ENCODE data around the gene LMCD1. TPM values are rescaled to one million over a fixed set of nuclear protein-coding genes. Genes with fewer than 3 reads are reported as not detected.

LMCD1 gene
- polyA plus RNA-seq, 3 donors = 0.09 to 0.51 TPM; not detected in 1

DNA sequence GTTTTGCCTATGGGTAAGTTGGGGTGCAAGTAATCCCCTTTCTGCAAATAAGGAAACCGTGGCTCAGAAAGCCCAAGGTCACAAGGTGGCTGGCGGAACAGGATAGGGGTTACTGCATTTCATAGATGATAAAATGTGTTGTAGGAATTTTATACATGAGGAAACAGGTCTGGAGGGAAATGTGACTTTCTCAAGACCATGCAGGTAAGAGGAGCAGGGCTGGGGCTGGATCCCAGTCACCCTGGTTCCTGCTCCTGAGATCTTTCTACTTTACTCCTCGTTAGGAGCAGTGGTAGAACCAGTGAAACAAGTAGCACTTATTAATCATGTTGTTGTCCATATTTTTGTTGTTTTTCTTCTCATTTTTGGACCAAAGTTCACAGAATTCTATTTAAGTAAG is 79.8 kb downstream of the LMCD1 start:
- Histone ChIP-seq H3K9me3 (replicated peaks in 1 of 2; ENCODE audit: control insufficient read depth in 1 of 2, insufficient read depth in 1 of 2, low read length in 2 of 2) (no peaks in the 10 kb centered on the region), H3K27ac (ENCODE audit: low read depth in 1 of 2, low read length in 2 of 2) (no peak overlapping the region), H3K4me2 (replicated peaks; ENCODE audit: extremely low read depth, low read length, poor library complexity, severe bottlenecking) (no peak overlapping the region), H3K9ac (ENCODE audit: insufficient read depth, low read length, poor library complexity, severe bottlenecking) (no peak overlapping the region), H3K27me3 (ENCODE audit: control insufficient read depth in 2 of 2, insufficient read depth in 2 of 2, low read length in 2 of 2) (no peaks in the 10 kb centered on the region), H3K4me3 (replicated peaks in 1 of 3; ENCODE audit: low read depth in 2 of 3, low read length in 3 of 3) (no peak overlapping the region), H4K20me1 (ENCODE audit: insufficient read depth, low read length) (no peaks in the 10 kb centered on the region), H3K4me1 (ENCODE audit: control insufficient read depth in 1 of 2, insufficient read depth in 2 of 2, low read length in 2 of 2) (no peaks in the 10 kb centered on the region), H2AFZ (ENCODE audit: insufficient read depth, low read depth, low read length, poor library complexity, severe bottlenecking) (no peak overlapping the region), H3K36me3 (replicated peaks in 1 of 2; ENCODE audit: control insufficient read depth in 1 of 2, insufficient read depth in 2 of 2, low read length in 2 of 2) (no peaks in the 10 kb centered on the region), H3K79me2 (ENCODE audit: insufficient read depth, low read length) (no peaks in the 10 kb centered on the region)
- Mint-ChIP-seq H3K9me3 (peaks cover 0 to 5% (median 0%) of the 10 kb centered on the region in 7 donors), H3K36me3 (no peaks in the 10 kb centered on the region), H3K27me3 (ENCODE audit: low read depth in 3 of 3) (peaks cover 0 to 5% (median 0%) of the 10 kb centered on the region in 3 donors), H3K4me1 (no peaks in the 10 kb centered on the region), H3K27ac (no peak overlapping the region), H3K4me3 (no peak overlapping the region)
- 94% methylated on average over 3 of the region's 3 CpGs for WGBS (ENCODE audit: insufficient coverage)
- intact Hi-C loops (cut with micrococcal nuclease) = no loop called here
- TF ChIP-seq, protein P1, sequence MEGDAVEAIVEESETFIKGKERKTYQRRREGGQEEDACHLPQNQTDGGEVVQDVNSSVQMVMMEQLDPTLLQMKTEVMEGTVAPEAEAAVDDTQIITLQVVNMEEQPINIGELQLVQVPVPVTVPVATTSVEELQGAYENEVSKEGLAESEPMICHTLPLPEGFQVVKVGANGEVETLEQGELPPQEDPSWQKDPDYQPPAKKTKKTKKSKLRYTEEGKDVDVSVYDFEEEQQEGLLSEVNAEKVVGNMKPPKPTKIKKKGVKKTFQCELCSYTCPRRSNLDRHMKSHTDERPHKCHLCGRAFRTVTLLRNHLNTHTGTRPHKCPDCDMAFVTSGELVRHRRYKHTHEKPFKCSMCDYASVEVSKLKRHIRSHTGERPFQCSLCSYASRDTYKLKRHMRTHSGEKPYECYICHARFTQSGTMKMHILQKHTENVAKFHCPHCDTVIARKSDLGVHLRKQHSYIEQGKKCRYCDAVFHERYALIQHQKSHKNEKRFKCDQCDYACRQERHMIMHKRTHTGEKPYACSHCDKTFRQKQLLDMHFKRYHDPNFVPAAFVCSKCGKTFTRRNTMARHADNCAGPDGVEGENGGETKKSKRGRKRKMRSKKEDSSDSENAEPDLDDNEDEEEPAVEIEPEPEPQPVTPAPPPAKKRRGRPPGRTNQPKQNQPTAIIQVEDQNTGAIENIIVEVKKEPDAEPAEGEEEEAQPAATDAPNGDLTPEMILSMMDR (IDR thresholded peaks at IDR 0.05) = no peak
- no peak for DNase-seq

DNA sequence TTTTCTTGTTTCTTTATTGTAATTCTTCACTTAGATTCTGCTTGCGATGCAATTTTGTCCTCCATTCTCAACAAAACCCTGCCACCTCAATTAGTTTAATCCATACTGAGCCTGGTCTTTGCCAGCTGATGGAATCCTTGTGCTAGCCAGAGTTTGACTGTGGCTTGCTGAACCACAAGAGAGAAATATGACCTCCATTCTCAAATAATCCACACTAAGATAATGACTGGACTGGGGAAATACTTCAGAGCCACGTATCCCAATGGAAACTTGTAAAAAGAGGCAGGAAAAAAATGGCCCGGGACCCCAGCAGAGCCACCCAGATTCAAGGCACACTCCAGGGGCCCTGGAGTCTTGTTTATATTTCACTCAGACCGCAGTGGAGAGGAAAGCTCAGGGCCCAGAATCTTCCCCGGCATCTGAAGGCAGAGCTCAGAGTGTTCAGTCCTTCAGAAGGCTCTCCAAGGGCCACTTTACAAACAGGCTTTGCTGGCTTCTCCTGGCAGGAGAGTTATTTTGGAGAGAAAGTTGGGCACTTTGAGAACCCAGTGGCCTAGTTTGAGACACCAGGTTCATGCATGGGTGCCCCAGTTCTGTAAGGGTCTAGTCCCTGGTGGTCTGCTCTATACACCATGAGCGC is 80.3 kb downstream of the LMCD1 start:
- no peaks in the 10 kb centered on the region for H3K36me3 Mint-ChIP-seq
- no peaks in the 10 kb centered on the region for H4K20me1 ChIP-seq (ENCODE audit: insufficient read depth, low read length)
- H3K27ac ChIP-seq (ENCODE audit: low read depth in 1 of 2, low read length in 2 of 2) = no peak overlapping the region
- no peak overlapping the region for H3K27ac Mint-ChIP-seq
- no peaks in the 10 kb centered on the region for H3K27me3 ChIP-seq (ENCODE audit: control insufficient read depth in 2 of 2, insufficient read depth in 2 of 2, low read length in 2 of 2)
- no peaks in the 10 kb centered on the region for H3K79me2 ChIP-seq (ENCODE audit: insufficient read depth, low read length)
- no peaks in the 10 kb centered on the region for H3K36me3 ChIP-seq (replicated peaks in 1 of 2; ENCODE audit: control insufficient read depth in 1 of 2, insufficient read depth in 2 of 2, low read length in 2 of 2)
- 94% methylated on average over 5 of the region's 6 CpGs for WGBS (ENCODE audit: insufficient coverage)
- no peak overlapping the region for H3K4me3 Mint-ChIP-seq
- peaks cover 0 to 5% (median 0%) of the 10 kb centered on the region in 3 donors for H3K27me3 Mint-ChIP-seq (ENCODE audit: low read depth in 3 of 3)
- intact Hi-C loops (cut with micrococcal nuclease) = no loop called here
- no peak overlapping the region for H3K9ac ChIP-seq (ENCODE audit: insufficient read depth, low read length, poor library complexity, severe bottlenecking)
- H3K4me1 Mint-ChIP-seq = no peaks in the 10 kb centered on the region
- no peak for DNase-seq
- no peak overlapping the region for H3K4me3 ChIP-seq (replicated peaks in 1 of 3; ENCODE audit: low read depth in 2 of 3, low read length in 3 of 3)
- no peak overlapping the region for H2AFZ ChIP-seq (ENCODE audit: insufficient read depth, low read depth, low read length, poor library complexity, severe bottlenecking)
- no peak overlapping the region for H3K4me2 ChIP-seq (replicated peaks; ENCODE audit: extremely low read depth, low read length, poor library complexity, severe bottlenecking)
- TF ChIP-seq, protein P1 (IDR thresholded peaks at IDR 0.05) = no peak
- H3K4me1 ChIP-seq (ENCODE audit: control insufficient read depth in 1 of 2, insufficient read depth in 2 of 2, low read length in 2 of 2) = no peaks in the 10 kb centered on the region
- H3K9me3 ChIP-seq (replicated peaks in 1 of 2; ENCODE audit: control insufficient read depth in 1 of 2, insufficient read depth in 1 of 2, low read length in 2 of 2) = no peaks in the 10 kb centered on the region
- H3K9me3 Mint-ChIP-seq = peaks cover 0 to 5% (median 0%) of the 10 kb centered on the region in 7 donors

Data from CD14-positive monocyte (primary cell).